ENCODE data around the gene RTN4. TPM values are rescaled to one million over a fixed set of nuclear protein-coding genes. Genes with fewer than 3 reads are reported as not detected.

Gene RTN4
- total RNA-seq, 1 donor from 2014 or later: 275 TPM

GRCh38 chr2:54967759-54968365, 82.4 kb downstream of the RTN4 start:
- Histone ChIP-seq H3K27me3 (no peaks in the 10 kb centered on the region), H3K4me1 (peaks cover 23% of the 10 kb centered on the region), H3K27ac (no peak overlapping the region), H3K9me3 (no peaks in the 10 kb centered on the region), H3K36me3 (peaks cover 23% of the 10 kb centered on the region), H3K4me3 (no peak overlapping the region)
- ATAC-seq (no peak), DNase-seq (no peak)
- TF ChIP-seq CTCF (IDR thresholded peaks at IDR 0.05): no peak
- intact Hi-C loops (cut with DNase I): no loop called here

- Histone ChIP-seq H3K36me3 (peaks cover 18% of the 10 kb centered on the region), H3K4me1 (peaks cover 23% of the 10 kb centered on the region), H3K4me3 (no peak overlapping the region), H3K9me3 (no peaks in the 10 kb centered on the region), H3K27ac (no peak overlapping the region), H3K27me3 (no peaks in the 10 kb centered on the region)
- no peak for DNase-seq
- intact Hi-C loops (cut with DNase I): no loop called here
- ATAC-seq: no peak
- TF ChIP-seq CTCF (IDR thresholded peaks at IDR 0.05): no peak
Measured at GRCh38 chr2:54967269-54967668, 83.0 kb downstream of the RTN4 start.

- Histone ChIP-seq H3K4me1 (peaks cover 23% of the 10 kb centered on the region), H3K27me3 (no peaks in the 10 kb centered on the region), H3K4me3 (no peak overlapping the region), H3K27ac (no peak overlapping the region), H3K9me3 (no peaks in the 10 kb centered on the region), H3K36me3 (peaks cover 13% of the 10 kb centered on the region)
- no peak for TF ChIP-seq CTCF (IDR thresholded peaks at IDR 0.05)
- no peak for ATAC-seq
- intact Hi-C loops (cut with DNase I): no loop called here
- DNase-seq: no peak
Measured at GRCh38 chr2:54966837-54967236, 83.4 kb downstream of the RTN4 start.

GRCh38 chr2:54966165-54966832, 84.0 kb downstream of the RTN4 start:
- Histone ChIP-seq H3K4me1 (peaks cover 19% of the 10 kb centered on the region), H3K9me3 (no peaks in the 10 kb centered on the region), H3K4me3 (no peak overlapping the region), H3K36me3 (peaks cover 8% of the 10 kb centered on the region), H3K27ac (no peak overlapping the region), H3K27me3 (no peaks in the 10 kb centered on the region)
- intact Hi-C loops (cut with DNase I): no loop called here
- no peak for DNase-seq
- no peak for TF ChIP-seq CTCF (IDR thresholded peaks at IDR 0.05)
- ATAC-seq: no peak

- no peak overlapping the region for H3K4me3 ChIP-seq
- DNase-seq: no peak
- ATAC-seq: no peak
- H3K27ac ChIP-seq: no peak overlapping the region
- H3K36me3 ChIP-seq: no peaks in the 10 kb centered on the region
- peaks cover 19% of the 10 kb centered on the region for H3K4me1 ChIP-seq
- no peaks in the 10 kb centered on the region for H3K9me3 ChIP-seq
- intact Hi-C loops (cut with DNase I): no loop called here
- TF ChIP-seq CTCF (IDR thresholded peaks at IDR 0.05): no peak
- H3K27me3 ChIP-seq: no peaks in the 10 kb centered on the region
Measured at GRCh38 chr2:54965425-54965824, 84.8 kb downstream of the RTN4 start.
